Mesenchymal stem cell (in vitro differentiated cells and primary cell): ENCODE measurements around the gene ARF4. TPM values are rescaled to one million over a fixed set of nuclear protein-coding genes. Genes with fewer than 3 reads are reported as not detected.

Experiments used
- DNase-seq: peaks from one replicate; pipeline ENCODE4 v3.0.0-alpha.2; 2013
- H2AFZ ChIP-seq: one replicate; pipeline ENCODE4 v1.6.1; 2013; ENCODE audit warnings: low read depth, mild to moderate bottlenecking, control low read depth, inconsistent platforms, low read length, moderate library complexity
- H2AK5ac ChIP-seq: 2 replicates; pipeline ENCODE4 v1.6.1; 2013; ENCODE audit warnings: low read length, moderate library complexity, mild to moderate bottlenecking, inconsistent platforms; ENCODE audit not compliant: severe bottlenecking
- H2BK120ac ChIP-seq: one replicate; pipeline ENCODE4 v1.6.1; 2013; ENCODE audit warnings: low read depth, mild to moderate bottlenecking, inconsistent platforms, low read length, moderate library complexity
- H2BK12ac ChIP-seq, 2 experiments: one replicate each; pipeline ENCODE4 v1.6.1; 2013; ENCODE audit warnings: inconsistent platforms in 2 of 2, low read length in 2 of 2, mild to moderate bottlenecking in 2 of 2, moderate library complexity in 2 of 2, control low read depth in 1 of 2
- H2BK15ac ChIP-seq: one replicate; pipeline ENCODE4 v1.6.1; 2013; ENCODE audit warnings: mild to moderate bottlenecking, low read depth, inconsistent platforms; ENCODE audit not compliant: poor library complexity, severe bottlenecking
- H2BK5ac ChIP-seq: 2 replicates; pipeline ENCODE4 v1.6.1; 2013; ENCODE audit warnings: low read depth, mild to moderate bottlenecking, low read length, control low read depth, inconsistent platforms; ENCODE audit not compliant: poor library complexity, severe bottlenecking
- H3K14ac ChIP-seq, 2 experiments: one replicate each; pipeline ENCODE4 v1.6.1; 2013; ENCODE audit warnings: inconsistent platforms in 2 of 2, low read length in 2 of 2, control low read depth in 1 of 2, mild to moderate bottlenecking in 1 of 2, moderate library complexity in 1 of 2
- H3K18ac ChIP-seq, 2 experiments: one replicate each; pipeline ENCODE4 v1.6.1; 2013; ENCODE audit warnings: inconsistent platforms in 2 of 2, low read length in 2 of 2, control low read depth in 1 of 2, low read depth in 1 of 2, mild to moderate bottlenecking in 1 of 2
- H3K23ac ChIP-seq, 2 experiments: one replicate each; pipeline ENCODE4 v1.6.1; 2013; ENCODE audit warnings: inconsistent platforms in 2 of 2, low read length in 2 of 2, mild to moderate bottlenecking in 2 of 2, moderate library complexity in 2 of 2, control low read depth in 1 of 2
- H3K27ac ChIP-seq: 2 replicates; pipeline ENCODE4 v1.5.1; 2013; ENCODE audit warnings: mild to moderate bottlenecking, moderate library complexity, low read length, control low read depth, inconsistent platforms; ENCODE audit not compliant: poor library complexity, severe bottlenecking
- H3K27me3 ChIP-seq, 2 experiments: 2 replicates each; pipeline versions ENCODE4 v1.6.1 to v1.7.0; 2013; ENCODE audit warnings: low read length in 2 of 2, mild to moderate bottlenecking in 2 of 2, moderate library complexity in 2 of 2, control low read depth in 1 of 2, inconsistent platforms in 1 of 2; ENCODE audit not compliant: control insufficient read depth in 1 of 2, insufficient read depth in 1 of 2
- H3K36me3 ChIP-seq, 2 experiments: 2 replicates each; pipeline versions ENCODE4 v1.6.1 to v1.7.0; 2013; ENCODE audit warnings: low read length in 2 of 2, control low read depth in 1 of 2, inconsistent platforms in 1 of 2, low read depth in 1 of 2, mild to moderate bottlenecking in 1 of 2; ENCODE audit not compliant: insufficient read depth in 2 of 2, control insufficient read depth in 1 of 2
- H3K4ac ChIP-seq, 2 experiments: one replicate each; pipeline ENCODE4 v1.6.1; 2013; ENCODE audit warnings: inconsistent platforms in 2 of 2, low read length in 2 of 2, mild to moderate bottlenecking in 2 of 2, moderate library complexity in 2 of 2, control low read depth in 1 of 2, low read depth in 1 of 2
- H3K4me1 ChIP-seq: 2 replicates; pipeline ENCODE4 v1.6.1; 2013; ENCODE audit warnings: low read depth, low read length, control low read depth; ENCODE audit not compliant: control insufficient read depth, insufficient read depth
- H3K4me2 ChIP-seq: 2 replicates; pipeline ENCODE4 v1.6.1; 2013; ENCODE audit warnings: low read length, mild to moderate bottlenecking, inconsistent platforms; ENCODE audit not compliant: poor library complexity, severe bottlenecking
- H3K4me3 ChIP-seq, 2 experiments: 2 replicates each; pipeline versions ENCODE4 v1.5.1 to v1.7.0; 2013; ENCODE audit warnings: low read length in 2 of 2, mild to moderate bottlenecking in 2 of 2, control low read depth in 1 of 2, low read depth in 1 of 2; ENCODE audit not compliant: insufficient read depth in 1 of 2
- H3K79me1 ChIP-seq: replicated peaks from 2 replicates; pipeline ENCODE4 v1.6.1; 2013; ENCODE audit warnings: mild to moderate bottlenecking, control low read depth, low read length, inconsistent platforms; ENCODE audit not compliant: poor library complexity, severe bottlenecking
- H3K9ac ChIP-seq: 2 replicates; pipeline ENCODE4 v1.7.0; 2013; ENCODE audit warnings: mild to moderate bottlenecking, low read length, moderate library complexity
- H3K9me3 ChIP-seq: 2 replicates; pipeline ENCODE4 v1.7.0; 2013; ENCODE audit warnings: mild to moderate bottlenecking, low read length; ENCODE audit not compliant: control insufficient read depth
- H4K8ac ChIP-seq: one replicate; pipeline ENCODE4 v1.6.1; 2013; ENCODE audit warnings: inconsistent platforms, mild to moderate bottlenecking, low read length, moderate library complexity
- H4K91ac ChIP-seq: one replicate; pipeline ENCODE4 v1.6.1; 2013; ENCODE audit warnings: mild to moderate bottlenecking, low read length, inconsistent platforms
- WGBS: methylation state at CpG from one replicate; pipeline ENCODE4 v1.1.7; 2013; ENCODE audit warnings: mixed read lengths; 5-methylcytosine and 5-hydroxymethylcytosine counted together
- polyA plus RNA-seq, 2 experiments: library from polyadenylated mRNA; stranded (reverse); fragments of 200-250 nt; gene quantifications; one replicate each; pipeline ENCODE4 v1.2.3, GENCODE V29; 2013

The ARF4 gene
- polyA plus RNA-seq (2013, experiment 1 of 2), result 406 TPM
- 464 TPM for polyA plus RNA-seq (2013, experiment 2 of 2)

DNA sequence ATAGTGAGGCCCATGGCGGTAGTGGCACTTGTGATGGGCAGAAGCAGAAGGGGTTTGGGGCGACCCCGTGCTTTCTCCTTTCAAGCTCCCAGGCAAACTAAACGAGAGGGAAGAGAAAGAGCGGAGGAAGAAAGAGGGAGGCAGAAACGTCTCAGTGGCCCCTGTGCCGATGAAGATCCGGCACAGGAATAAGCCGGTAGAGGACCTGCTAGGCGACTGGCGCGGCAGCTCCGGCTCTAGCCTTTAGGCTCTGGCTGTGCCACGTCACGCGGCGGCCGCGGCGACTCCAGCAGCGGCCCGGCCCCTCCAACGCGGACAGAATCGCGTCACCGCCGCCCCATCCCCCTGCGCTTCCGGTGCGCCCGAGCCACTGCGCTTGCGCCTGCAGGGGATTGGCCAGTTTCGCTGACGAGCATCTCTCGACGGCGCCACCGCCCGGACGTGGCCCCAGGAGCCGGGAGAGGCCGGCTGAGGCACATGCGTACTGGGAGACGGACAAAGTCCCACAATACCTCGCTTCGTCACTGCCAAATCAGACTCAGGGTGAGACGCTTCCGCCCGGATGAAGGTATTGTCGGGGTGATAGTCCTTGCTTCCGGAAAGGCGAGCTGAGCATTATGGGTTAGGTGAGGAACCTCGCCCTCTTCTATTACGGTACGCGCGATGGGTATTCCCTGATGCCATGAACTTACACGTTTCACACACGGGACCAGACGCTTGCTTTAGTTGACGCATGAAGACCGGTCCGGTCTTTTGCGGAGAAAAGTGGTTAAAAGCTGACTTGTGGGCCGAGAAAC, at the start of gene ARF4:
Gene ARF4, minus strand, starts transcription at position 218 of the 797 bp plus-strand sequence. Its CDS starts 204 bp downstream, at position 14.
- peak; percentile 100 for DNase-seq
- under 1% methylated on average over 60 of the region's 67 CpGs for WGBS
- peak within 1 kb of the TSS; percentile 99 for H4K91ac ChIP-seq

DNA sequence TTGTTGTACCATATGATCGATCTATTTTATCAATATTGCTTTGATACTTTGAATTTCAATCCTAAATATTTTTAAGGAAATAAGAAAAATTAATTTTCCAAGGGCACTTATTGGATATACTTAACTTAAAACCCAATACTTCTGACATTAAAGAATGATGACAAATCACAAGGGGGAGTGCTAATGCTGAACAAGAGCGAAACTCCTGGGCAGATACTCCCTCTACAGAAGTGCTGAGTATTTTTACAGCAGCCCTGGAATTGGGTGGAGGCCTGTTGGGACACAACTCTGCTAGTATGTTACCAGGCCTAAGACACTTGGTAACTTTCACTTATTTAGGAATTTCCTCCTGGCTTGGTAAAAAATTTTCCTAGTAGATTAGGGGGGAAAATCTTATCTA, 49.6 kb upstream of the ARF4 start:
- peak overlapping the region; percentile 66 for H3K9ac ChIP-seq
- no peak overlapping the region for H3K14ac ChIP-seq
- H3K4ac ChIP-seq, result no peak overlapping the region
- no peak overlapping the region for H2BK5ac ChIP-seq
- H2AK5ac ChIP-seq, result no peak overlapping the region
- H3K36me3 ChIP-seq, result peaks cover 6 to 71% of the 10 kb centered on the region in 2 experiments
- no peak overlapping the region for H4K8ac ChIP-seq
- WGBS, result 100% methylated on average over 1 of the region's 2 CpGs
- DNase-seq, result peak; percentile 20
- H3K27me3 ChIP-seq, result no peaks in the 10 kb centered on the region
- no peak overlapping the region for H2BK120ac ChIP-seq
- no peak overlapping the region for H3K27ac ChIP-seq
- no peak overlapping the region for H2BK15ac ChIP-seq
- H2AFZ ChIP-seq, result no peak overlapping the region
- H3K18ac ChIP-seq, result no peak overlapping the region
- H3K4me3 ChIP-seq, result no peak overlapping the region
- H3K4me2 ChIP-seq, result no peak overlapping the region
- H3K23ac ChIP-seq, result no peak overlapping the region
- H3K4me1 ChIP-seq, result no peaks in the 10 kb centered on the region
- peaks cover 8% of the 10 kb centered on the region for H3K9me3 ChIP-seq
- no peak overlapping the region for H2BK12ac ChIP-seq
- H3K79me1 ChIP-seq, result peaks cover 14% of the 10 kb centered on the region
- no peak overlapping the region for H4K91ac ChIP-seq

More for the DNA sequence above, at the start of gene ARF4:
- H3K14ac ChIP-seq, result peak within 1 kb of the TSS in 1 of 2 experiments; percentile 99
- H3K27ac ChIP-seq, result peak within 1 kb of the TSS; percentile 100
- peak within 1 kb of the TSS; percentile 99 for H2AK5ac ChIP-seq
- peak within 1 kb of the TSS; percentile 100 for H3K9ac ChIP-seq
- no peaks in the 10 kb centered on the region for H3K9me3 ChIP-seq
- H3K23ac ChIP-seq, result peak within 1 kb of the TSS in 1 of 2 experiments; percentile 96
- H3K4me3 ChIP-seq, result peak within 1 kb of the TSS; percentile 93 to 99
- peak within 1 kb of the TSS; percentile 92 to 99 for H3K18ac ChIP-seq
- H3K4me2 ChIP-seq, result peak within 1 kb of the TSS; percentile 64
- peaks cover 6% of the 10 kb centered on the region for H3K4me1 ChIP-seq
- peak within 1 kb of the TSS; percentile 77 for H2BK15ac ChIP-seq
- H3K27me3 ChIP-seq, result no peaks in the 10 kb centered on the region
- peak within 1 kb of the TSS; percentile 99 to 100 for H3K4ac ChIP-seq
- peaks cover 2% of the 10 kb centered on the region for H3K79me1 ChIP-seq
- H2AFZ ChIP-seq, result peak within 1 kb of the TSS; percentile 10
- H2BK12ac ChIP-seq, result peak within 1 kb of the TSS; percentile 41 to 66
- H2BK5ac ChIP-seq, result peak within 1 kb of the TSS; percentile 97
- H4K8ac ChIP-seq, result peak within 1 kb of the TSS; percentile 99
- peaks cover 3 to 30% of the 10 kb centered on the region in 2 experiments for H3K36me3 ChIP-seq
- peak within 1 kb of the TSS; percentile 86 for H2BK120ac ChIP-seq

DNA sequence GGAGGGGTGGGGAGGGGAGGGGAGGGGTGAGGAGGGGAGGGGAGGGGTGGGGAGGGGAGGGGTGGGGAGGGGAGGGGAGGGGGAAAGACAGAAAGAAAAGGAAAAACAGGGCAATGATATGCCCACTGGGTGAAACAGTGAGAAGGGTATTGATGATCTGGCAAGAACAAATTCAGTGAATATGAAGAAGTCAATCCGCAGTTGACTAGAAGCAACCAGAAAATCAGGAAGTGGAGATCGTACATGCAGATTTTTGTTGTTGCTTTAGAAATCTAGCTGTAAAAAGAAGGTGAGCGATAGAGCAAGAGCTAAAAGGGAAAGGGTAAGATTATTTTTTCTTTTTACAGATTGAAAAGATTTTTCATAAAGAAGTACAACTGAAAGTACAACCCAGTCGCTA, 47.6 kb upstream of the ARF4 start:
- Histone ChIP-seq H2BK12ac (no peak overlapping the region), H3K18ac (no peak overlapping the region), H3K9ac (no peak overlapping the region), H3K27me3 (no peaks in the 10 kb centered on the region), H2BK120ac (no peak overlapping the region), H2AK5ac (no peak overlapping the region), H3K23ac (no peak overlapping the region), H3K9me3 (peaks cover 8% of the 10 kb centered on the region), H4K91ac (no peak overlapping the region), H3K79me1 (peaks cover 12% of the 10 kb centered on the region), H3K27ac (no peak overlapping the region), H3K4me2 (no peak overlapping the region), H3K14ac (no peak overlapping the region), H3K36me3 (peaks cover 6 to 67% of the 10 kb centered on the region in 2 experiments), H4K8ac (no peak overlapping the region), H2AFZ (no peak overlapping the region), H2BK15ac (no peak overlapping the region), H3K4me1 (no peaks in the 10 kb centered on the region), H3K4ac (no peak overlapping the region), H3K4me3 (no peak overlapping the region), H2BK5ac (no peak overlapping the region)
- DNase-seq, result no peak
- 99% methylated on average over 3 of the region's 4 CpGs for WGBS

DNA sequence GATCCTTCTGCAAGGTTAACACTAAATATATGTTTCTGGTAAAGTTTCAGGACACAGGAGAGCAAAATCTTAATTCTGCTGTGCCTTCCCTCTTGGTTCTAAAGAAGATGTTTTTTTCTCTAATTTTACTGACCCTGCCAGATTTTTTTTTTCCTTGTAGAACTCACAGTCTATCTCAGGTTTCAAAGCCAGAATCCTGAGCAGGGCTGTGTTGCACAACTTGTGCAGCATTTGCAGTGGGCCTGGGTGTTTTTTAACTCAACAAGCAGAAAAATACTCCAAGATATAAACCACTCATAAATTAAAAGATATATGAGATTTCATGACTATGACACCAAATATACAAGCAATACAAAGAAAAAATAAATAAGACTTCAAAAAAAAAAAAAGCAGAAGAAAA, 40.2 kb upstream of the ARF4 start:
- H2AK5ac ChIP-seq, result no peak overlapping the region

More for the DNA sequence above, 40.2 kb upstream of the ARF4 start:
- H3K23ac ChIP-seq, result no peak overlapping the region
- H3K4me3 ChIP-seq, result no peak overlapping the region
- no peak overlapping the region for H4K8ac ChIP-seq
- no peak overlapping the region for H3K4ac ChIP-seq
- H3K27me3 ChIP-seq, result no peaks in the 10 kb centered on the region
- H3K4me1 ChIP-seq, result no peaks in the 10 kb centered on the region
- H3K9me3 ChIP-seq, result no peaks in the 10 kb centered on the region
- H3K36me3 ChIP-seq, result peaks cover 13 to 82% of the 10 kb centered on the region in 2 experiments
- H3K14ac ChIP-seq, result no peak overlapping the region
- no peak overlapping the region for H3K18ac ChIP-seq
- H2BK120ac ChIP-seq, result no peak overlapping the region
- no peak overlapping the region for H2BK15ac ChIP-seq
- no peak overlapping the region for H2BK5ac ChIP-seq
- peaks cover 2% of the 10 kb centered on the region for H3K79me1 ChIP-seq
- H3K27ac ChIP-seq, result no peak overlapping the region
- no peak overlapping the region for H2AFZ ChIP-seq
- DNase-seq, result no peak
- no peak overlapping the region for H4K91ac ChIP-seq
- H3K4me2 ChIP-seq, result no peak overlapping the region
- no peak overlapping the region for H3K9ac ChIP-seq
- H2BK12ac ChIP-seq, result no peak overlapping the region
